ENCODE measurements around the gene GLDN. TPM values are rescaled to one million over a fixed set of nuclear protein-coding genes. Genes with fewer than 3 reads are reported as not detected.
A peak's percentile ranks its signal among the peaks of the same experiment; 100 is the strongest.

The GLDN gene
- total RNA-seq, 1 experiment from 2014 or later: not detected

DNA sequence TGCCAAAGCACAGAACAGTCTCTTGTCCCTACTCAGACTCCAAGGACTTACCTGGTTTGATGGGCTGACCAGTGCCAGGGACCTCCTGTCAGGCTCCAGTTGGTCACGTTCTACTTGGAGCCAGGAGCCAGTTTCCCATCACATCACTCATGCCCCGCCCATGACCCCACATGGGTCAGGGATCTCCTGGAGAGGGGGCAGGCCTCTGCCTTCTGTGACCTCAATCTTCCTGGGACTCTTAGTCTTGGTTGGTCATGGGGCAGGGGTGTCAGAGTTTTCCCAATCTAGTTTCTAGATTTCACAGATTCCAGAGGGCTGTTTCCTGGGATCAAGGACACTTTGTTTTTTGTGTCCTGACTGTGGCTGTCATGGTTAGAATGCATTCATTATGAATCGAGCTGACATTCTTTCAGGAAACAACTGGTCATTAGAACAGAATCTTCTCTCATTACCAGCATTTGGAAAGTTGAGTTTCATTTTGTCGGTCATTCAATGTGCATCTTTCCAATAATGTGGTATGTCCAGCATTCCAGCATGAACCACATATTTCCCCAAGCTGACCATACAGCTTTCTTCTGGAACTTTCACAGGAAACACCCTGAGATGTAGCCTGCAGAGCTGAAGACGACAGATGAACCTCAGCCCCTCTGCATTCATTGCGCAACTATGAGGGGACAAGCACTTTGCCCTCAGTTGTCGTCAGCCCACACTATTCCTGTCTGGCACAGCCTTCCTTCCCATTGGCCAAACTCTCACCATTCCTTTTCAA is 22.9 kb upstream of the GLDN start:
- in situ Hi-C loops (cut with HindIII; ENCODE audit: low pct_unique_long_range_greater_than_20kb, low sequenced_read_pairs): no loop called here
- DNase-seq (ENCODE audit: low read depth, low spot score): peak; percentile 40

DNA sequence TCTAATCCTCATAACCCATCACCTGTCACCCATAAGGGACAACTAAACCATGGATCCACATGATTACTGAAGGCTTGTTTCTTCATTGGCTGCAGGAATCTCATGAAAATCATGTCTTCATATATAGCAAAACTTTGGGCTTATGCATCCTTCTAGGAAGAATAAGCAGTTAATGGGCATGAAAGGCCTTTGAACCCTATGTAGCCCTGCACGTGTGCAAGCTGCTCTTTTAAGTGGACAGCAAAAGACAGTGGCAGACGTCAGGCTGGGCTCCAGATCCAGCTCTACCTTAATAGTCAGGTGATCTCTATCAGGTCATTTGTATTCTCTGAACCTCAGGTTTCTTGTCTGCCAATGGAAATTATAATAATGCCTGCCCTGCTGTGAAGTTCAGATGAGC is 21.9 kb upstream of the GLDN start:
- no peak for DNase-seq (ENCODE audit: low read depth, low spot score)
- in situ Hi-C loops (cut with HindIII; ENCODE audit: low pct_unique_long_range_greater_than_20kb, low sequenced_read_pairs): no loop called here

DNA sequence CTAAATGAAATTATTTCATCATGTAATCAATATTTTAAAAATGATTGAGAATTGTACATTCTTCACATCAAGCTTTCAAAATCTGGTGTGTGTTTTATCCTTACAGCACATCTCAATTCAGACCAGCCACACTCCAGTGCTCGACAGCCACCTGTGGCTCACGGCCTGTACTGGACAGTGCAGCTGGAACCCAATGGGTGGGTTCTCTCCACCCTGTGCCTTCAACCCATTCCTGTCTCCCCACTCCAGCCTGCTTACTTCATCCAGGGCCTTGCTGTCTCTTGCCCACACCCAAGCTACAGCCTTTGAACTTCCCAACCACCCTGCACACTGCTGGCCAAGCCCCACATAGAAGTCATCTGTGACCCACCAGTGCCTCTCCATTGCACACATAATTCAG is 20.6 kb upstream of the GLDN start:
- no peak for DNase-seq (ENCODE audit: low read depth, low spot score)
- in situ Hi-C loops (cut with HindIII; ENCODE audit: low pct_unique_long_range_greater_than_20kb, low sequenced_read_pairs): no loop called here

DNA sequence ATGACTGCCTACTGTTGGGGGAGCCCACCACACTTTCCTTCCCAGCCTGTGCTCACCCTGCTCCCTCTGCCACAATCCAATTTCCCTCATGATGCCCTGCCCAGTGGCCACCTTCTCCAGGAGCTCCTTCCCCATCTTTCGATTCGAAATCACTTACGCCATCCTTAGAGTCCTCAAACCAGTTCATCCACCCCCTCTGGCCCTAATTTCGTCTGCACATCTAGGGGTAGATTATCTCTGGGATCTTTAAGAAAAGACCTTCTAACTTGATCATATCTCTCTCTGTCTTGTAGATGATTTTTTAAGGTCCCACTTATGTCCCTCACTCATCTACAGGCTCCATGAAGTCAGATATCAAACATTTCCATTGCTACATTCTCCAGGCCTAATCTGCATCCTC is 20.1 kb upstream of the GLDN start:
- no peak for DNase-seq (ENCODE audit: low read depth, low spot score)
- in situ Hi-C loops (cut with HindIII; ENCODE audit: low pct_unique_long_range_greater_than_20kb, low sequenced_read_pairs): no loop called here

DNA sequence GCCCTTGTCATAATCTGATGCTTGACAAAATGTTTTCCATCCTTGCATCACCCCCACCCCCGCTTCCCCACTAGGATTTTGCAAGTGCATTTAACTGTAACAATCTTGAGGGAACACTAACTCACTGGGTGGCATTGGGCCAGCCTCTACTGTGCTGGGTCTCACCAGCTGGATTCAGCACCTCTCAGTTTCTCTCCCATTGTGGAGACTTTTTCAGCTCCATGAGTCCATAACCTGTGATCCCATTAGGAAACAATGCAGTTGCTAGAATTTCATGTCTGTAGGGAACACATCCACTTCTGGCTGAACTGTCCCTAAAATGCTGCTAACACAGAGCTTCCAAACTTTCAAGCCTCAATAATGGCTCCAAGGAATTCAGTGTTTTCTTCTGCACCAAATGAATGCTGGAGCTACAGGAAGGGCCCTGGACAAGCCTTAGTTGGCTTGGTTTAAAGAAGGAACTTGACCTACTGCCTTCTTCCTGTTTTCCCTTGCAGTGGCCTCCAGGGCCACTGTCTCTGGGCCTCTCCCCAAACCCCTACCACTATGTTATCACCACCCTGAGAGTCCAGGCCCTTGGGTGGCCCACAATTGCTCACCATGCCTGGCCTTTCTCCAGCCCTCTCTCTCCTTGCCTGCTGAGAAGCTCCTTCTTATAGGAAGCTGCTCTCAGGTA is 18.7 kb upstream of the GLDN start:
- in situ Hi-C loops (cut with HindIII; ENCODE audit: low pct_unique_long_range_greater_than_20kb, low sequenced_read_pairs): no loop called here

DNA sequence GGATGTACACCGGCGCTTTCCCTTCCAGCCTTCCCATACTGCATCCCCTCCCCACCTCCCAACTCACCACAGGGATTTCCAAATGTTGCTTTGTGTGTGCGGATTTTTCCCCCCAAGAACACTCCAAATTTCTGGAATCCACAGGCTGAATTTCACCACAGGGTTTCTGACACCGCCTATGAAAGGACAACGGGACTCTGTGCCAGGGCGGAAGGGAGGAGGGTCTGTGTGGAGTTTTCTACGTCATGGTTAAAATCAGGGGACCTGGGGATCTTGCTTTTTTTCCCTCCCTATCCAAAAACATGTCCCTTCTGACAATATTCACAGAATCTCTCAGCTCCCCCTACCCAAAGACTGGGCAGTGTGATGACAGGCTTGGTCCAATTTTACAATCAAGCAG is 17.7 kb upstream of the GLDN start:
- DNase-seq (ENCODE audit: low read depth, low spot score): no peak
- in situ Hi-C loops (cut with HindIII; ENCODE audit: low pct_unique_long_range_greater_than_20kb, low sequenced_read_pairs): no loop called here

More for the DNA sequence above, 18.7 kb upstream of the GLDN start:
- no peak for DNase-seq (ENCODE audit: low read depth, low spot score)

DNA sequence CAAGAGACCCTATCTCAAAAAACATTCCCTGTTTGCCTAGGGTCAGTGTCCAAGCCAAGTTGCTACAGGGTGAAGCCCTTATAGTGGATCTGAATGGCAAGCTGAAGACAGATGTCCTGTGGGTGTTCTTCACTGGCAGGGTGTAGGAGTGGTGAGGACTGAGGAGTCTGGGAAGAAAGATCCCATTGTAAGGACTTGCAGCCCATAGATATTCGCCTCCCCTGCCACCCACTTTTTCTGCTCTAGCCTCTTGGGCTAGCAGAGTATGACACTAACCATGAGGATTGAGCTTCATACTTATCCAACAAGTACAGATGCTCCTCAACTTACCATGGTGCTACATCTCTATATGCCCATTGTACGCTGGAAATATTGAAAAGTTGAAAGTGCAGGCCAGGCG is 16.3 kb upstream of the GLDN start:
- in situ Hi-C loops (cut with HindIII; ENCODE audit: low pct_unique_long_range_greater_than_20kb, low sequenced_read_pairs): no loop called here
- no peak for DNase-seq (ENCODE audit: low read depth, low spot score)

DNA sequence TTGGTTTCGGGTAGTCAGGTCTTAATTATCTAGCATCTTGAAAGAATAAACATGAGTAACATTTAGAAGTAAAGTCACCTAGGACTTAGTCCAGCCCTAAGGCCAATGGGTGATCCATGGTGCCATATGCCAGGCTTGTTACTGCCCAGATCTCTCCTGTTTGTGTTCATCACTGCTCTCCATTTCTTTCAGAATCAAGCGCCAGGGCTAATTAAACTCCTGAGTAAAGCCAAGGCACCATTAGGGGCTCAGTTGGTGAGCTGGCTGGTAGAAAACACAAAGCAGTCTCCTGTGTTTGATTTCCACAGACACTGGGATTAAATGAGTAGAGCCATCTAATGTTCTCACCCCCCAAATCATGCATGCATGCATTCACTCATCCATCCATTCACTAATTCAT is 14.4 kb upstream of the GLDN start:
- in situ Hi-C loops (cut with HindIII; ENCODE audit: low pct_unique_long_range_greater_than_20kb, low sequenced_read_pairs): no loop called here
- DNase-seq (ENCODE audit: low read depth, low spot score): no peak

DNA sequence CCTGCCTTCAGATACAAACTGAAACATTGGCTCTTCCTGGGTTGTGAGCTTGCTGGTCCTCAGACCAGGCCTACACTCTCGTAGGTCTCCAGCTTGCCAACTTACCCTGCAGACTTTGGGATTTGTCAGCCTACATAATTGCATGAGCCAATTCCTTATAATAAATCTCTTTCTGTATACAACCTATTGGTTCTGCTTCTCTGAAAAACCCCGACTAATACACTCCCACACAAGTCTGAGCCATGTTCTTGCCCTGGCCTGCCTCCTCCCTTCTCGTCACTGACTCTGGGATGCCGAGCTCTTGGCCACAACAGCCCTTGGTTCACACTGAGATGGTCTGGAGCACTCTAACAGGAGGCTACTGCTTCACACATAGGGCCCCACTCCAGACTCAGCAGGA is 12.5 kb upstream of the GLDN start:
- in situ Hi-C loops (cut with HindIII; ENCODE audit: low pct_unique_long_range_greater_than_20kb, low sequenced_read_pairs): no loop called here
- DNase-seq (ENCODE audit: low read depth, low spot score): no peak

DNA sequence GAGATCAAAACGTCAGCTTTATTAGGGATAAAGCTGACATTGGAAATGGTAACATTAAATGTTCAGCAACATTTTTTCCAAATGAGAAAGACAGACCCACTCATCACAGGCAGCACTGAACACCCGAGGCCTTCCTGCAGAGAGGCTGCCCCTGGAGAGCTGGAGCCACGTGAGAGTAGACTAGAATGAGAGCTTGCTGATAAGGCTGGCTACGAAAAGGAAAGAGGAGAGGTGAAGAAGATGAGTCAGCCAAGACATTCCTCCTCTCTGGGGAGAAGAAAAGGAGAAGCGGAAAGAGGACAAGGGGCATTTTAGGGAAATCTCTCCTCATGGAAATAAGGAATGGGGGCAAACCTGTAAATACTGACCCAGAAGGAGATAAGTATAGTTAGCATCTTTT is 10.3 kb upstream of the GLDN start:
- no peak for DNase-seq (ENCODE audit: low read depth, low spot score)

DNA sequence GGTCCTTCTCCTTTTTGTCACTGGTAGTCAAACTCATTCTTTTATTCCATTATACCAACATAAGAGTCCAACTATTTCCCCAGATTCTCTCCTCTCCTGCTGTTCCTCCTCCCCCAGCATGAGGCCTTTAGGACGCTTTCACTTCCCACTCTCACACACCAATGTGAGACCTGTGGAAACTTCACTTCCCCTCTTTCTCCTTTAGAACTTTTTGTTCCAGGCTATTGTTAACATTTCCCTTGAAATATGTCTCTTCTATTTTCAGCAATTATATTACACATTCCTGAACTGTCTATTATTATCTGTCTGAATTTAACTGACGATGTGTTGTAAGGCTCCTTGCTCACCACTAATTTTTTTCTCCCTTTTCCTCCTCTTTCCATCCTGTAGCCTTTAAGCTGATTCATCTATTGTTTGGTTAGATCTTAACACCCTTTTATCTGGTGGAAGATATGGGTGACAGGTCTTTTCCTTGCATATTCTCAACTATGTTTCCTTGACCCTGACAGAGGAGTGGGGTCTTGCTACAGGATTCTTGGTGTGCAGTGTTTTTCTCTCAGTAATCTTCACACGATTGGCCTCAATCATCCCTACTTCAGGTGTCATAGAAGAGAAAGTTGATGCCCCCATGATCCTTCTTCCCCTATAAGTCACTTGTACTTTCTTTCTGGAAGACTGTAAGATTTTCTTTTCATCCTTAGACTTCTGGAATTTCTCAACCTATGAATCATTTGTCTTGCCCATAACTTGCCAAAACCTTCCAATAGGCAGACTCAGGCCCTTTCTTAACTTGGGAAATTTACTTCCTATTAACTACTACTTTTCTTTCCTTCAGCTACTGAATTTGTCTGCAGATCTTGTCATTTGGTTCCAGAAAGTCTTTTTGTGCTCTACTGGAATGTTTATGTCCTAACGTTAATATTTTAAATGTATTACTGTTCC is 9.0 kb upstream of the GLDN start:
- no peak for DNase-seq (ENCODE audit: low read depth, low spot score)
- in situ Hi-C loops (cut with HindIII; ENCODE audit: low pct_unique_long_range_greater_than_20kb, low sequenced_read_pairs): no loop called here

More for the DNA sequence above, 10.3 kb upstream of the GLDN start:
- in situ Hi-C loops (cut with HindIII; ENCODE audit: low pct_unique_long_range_greater_than_20kb, low sequenced_read_pairs): no loop called here

DNA sequence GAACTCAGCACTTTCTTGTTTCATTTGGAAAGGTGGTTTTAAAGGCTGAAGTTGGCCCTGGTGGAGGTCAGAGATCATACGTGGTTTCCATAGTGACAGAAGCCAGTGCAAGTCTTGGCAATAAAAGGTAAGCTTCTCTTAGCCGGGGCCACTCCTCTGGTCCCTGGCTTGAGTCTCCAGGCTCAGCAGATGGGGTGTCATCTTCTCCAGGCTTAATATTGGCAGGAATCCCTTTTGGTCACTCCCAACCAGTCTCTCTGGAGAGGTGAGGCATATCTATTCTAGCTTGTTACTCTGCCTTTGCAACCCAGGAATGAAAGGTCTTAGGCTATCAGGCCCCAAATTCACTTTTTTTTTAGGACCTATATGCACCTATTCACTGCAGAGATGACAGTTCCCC is 7.9 kb upstream of the GLDN start:
- no peak for DNase-seq (ENCODE audit: low read depth, low spot score)
- in situ Hi-C loops (cut with HindIII; ENCODE audit: low pct_unique_long_range_greater_than_20kb, low sequenced_read_pairs): no loop called here

DNA sequence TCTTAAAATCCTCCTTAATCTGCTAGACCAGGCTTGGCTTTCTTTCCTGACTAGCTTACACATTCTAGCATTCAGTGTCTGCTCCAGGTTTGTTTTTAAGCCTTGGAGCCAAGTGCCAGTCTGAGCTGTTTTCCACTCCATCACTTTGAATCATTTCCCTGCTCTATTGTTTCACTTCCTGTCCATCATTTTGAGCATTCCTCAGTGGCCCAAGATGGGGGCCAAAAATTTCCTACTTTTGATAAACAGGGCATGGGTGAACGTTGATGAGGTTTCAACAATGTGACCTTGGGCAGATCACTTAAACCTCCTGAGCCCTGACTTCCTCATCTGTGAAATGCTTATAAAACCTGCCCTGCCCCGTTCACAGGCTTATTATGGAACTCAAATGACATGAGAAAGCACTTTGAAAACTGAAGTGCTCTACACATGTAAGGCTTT is 7.4 kb upstream of the GLDN start:
- DNase-seq (ENCODE audit: low read depth, low spot score): no peak
- in situ Hi-C loops (cut with HindIII; ENCODE audit: low pct_unique_long_range_greater_than_20kb, low sequenced_read_pairs): no loop called here

DNA sequence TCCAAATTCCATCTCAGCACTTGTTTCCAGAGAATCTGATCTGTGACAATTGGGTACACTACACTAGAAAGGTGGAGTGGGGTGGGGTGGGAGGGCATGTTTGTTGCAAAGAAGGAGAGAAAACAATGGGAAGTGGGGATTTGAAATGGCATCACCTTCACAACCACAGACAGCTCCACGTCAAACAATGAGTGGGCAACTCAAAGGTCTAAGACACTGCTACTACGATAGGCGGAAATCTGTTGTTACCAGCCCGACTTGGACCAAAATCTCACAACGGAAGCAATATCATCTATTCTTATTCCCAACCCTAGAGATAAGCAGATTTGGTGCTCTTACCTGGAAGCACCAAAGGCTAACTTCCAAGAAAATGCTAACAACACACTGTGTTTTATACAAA is 6.4 kb upstream of the GLDN start:
- DNase-seq (ENCODE audit: low read depth, low spot score): no peak
- in situ Hi-C loops (cut with HindIII; ENCODE audit: low pct_unique_long_range_greater_than_20kb, low sequenced_read_pairs): no loop called here

DNA sequence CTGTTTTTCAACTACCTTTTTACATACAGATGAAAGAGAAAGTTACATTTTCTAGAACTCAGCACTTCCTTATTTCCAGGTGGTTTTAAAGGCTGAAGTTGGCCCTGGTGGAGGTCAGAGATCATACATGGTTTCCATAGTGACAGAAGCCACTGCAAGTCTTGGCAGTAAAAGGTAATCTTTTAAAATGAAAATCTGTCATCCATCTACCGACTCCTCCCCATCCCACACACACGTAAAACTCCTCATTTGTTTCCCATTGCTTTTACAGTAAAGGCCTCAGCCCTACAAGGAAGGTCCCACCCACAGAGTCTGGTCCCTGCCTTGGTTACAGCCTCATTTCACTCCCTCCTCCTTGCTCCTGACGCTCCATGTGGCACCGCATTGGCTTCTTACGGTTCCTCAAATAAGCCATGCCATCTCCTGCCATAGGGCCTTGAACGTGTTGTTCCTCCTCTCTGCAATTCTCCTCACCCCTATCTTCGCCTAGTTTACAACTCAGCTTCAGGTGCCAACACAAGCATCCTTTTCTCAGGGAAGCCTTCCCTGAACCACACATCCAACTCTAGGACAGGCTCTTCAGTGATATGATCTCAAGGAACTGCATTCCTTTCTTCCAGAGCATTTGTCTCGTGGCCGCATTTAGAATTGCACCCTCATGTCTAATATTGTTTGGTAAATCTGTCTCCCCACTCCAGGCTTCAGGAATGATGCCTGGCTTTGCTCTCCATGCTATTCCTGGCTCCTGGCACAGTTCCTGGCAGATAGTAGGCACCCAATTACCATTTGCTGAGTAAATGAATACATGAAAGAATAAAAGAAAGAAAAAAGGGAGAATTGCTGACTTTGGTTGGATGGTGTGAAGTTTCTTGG is 5.7 kb upstream of the GLDN start:
- in situ Hi-C loops (cut with HindIII; ENCODE audit: low pct_unique_long_range_greater_than_20kb, low sequenced_read_pairs): no loop called here
- DNase-seq (ENCODE audit: low read depth, low spot score): no peak

DNA sequence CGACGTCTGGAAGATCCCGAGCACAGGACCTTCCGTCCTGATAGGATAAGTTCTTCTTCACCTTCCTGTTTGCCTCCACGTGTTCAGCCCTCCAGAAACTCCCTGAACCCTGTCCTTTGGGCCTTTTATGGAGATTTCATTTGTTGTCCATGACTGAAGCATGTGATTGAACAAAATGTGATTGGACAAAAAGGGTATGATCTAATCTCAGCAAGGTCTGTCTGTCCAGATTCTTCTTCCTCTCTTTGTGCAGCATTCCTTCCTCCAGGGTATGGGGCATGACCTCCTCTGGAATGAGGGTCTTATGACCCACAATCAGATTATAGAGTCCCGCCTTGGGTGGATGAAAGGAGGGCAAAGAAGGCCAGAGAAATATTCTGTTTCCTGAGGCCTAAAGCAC is 3.0 kb upstream of the GLDN start, which contains the start of gene CYP19A1:
Gene CYP19A1, minus strand, starts transcription at position 101 of the 400 bp plus-strand sequence. CDS start 95,684 bp downstream, outside the sequence.
- no peak for DNase-seq (ENCODE audit: low read depth, low spot score)
- in situ Hi-C loops (cut with HindIII; ENCODE audit: low pct_unique_long_range_greater_than_20kb, low sequenced_read_pairs): no loop called here

DNA sequence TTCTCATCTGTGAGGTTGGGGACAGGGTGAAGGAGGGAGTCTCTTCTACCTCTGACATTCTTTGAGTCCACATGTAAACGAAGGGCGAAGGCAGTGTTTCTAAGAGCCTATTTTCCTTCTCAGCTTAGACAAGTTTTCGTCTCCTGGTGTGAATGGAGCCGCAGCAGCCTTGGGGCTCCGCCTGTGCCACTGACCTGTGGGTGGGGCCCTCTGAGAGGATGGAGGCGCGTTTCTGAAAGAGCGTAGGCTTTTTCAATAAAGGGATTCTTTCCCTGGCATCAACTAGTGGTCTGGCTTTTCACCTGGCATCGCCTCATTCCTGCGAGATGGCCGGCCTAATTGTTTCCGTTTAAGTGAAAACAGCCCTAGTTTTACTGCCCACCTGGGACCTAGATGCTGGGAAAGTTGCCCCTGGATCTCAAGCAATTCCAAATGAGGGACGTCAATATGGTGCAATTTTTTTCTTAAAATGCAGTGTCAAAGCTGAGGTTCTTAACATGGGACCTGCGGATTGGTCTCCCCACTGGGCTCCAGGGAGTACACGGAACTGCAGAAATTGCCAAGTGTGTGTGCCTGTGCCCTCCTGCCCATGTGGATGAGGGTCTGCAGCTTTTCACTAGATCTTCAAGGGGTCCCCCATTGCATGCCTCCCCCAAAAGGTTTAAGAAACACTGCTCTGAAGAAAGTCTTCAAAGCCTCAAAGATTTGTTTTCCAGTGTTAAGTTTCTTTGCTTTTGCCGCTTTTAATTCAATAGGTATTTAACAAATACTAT is 958 bp downstream of the GLDN start:
- DNase-seq (ENCODE audit: low read depth, low spot score): no peak
- in situ Hi-C loops (cut with HindIII; ENCODE audit: low pct_unique_long_range_greater_than_20kb, low sequenced_read_pairs): no loop called here
